Gastrocnemius medialis (tissue), 4 donors: Measurements from ENCODE around the gene PLBD2.

Source experiments
- POLR2A ChIP-seq, 2 donors: fragments of 450-650 bp; IDR thresholded peaks; one replicate each; pipeline ENCODE4 v1.6.1; 2017; ENCODE audit warnings: antibody characterized with exemption in 2 of 2, mild to moderate bottlenecking in 2 of 2, moderate library complexity in 2 of 2
- TF ChIP-seq, protein P1 (sequence below), 5 experiments: fragments of 450-650 bp in 3 of 5; fragments of 200-600 bp in 2 of 5; sonication (generic) in 2 of 5; IDR thresholded peaks in 4 of 5; conservative IDR thresholded peaks in 1 of 5; 1 replicate in 4 of 5; 2 replicates in 1 of 5; pipeline ENCODE4 v1.5.1; 2016 to 2019; ENCODE audit warnings: antibody characterized with exemption in 5 of 5, mild to moderate bottlenecking in 3 of 5, moderate library complexity in 3 of 5

- TF ChIP-seq, protein P1, sequence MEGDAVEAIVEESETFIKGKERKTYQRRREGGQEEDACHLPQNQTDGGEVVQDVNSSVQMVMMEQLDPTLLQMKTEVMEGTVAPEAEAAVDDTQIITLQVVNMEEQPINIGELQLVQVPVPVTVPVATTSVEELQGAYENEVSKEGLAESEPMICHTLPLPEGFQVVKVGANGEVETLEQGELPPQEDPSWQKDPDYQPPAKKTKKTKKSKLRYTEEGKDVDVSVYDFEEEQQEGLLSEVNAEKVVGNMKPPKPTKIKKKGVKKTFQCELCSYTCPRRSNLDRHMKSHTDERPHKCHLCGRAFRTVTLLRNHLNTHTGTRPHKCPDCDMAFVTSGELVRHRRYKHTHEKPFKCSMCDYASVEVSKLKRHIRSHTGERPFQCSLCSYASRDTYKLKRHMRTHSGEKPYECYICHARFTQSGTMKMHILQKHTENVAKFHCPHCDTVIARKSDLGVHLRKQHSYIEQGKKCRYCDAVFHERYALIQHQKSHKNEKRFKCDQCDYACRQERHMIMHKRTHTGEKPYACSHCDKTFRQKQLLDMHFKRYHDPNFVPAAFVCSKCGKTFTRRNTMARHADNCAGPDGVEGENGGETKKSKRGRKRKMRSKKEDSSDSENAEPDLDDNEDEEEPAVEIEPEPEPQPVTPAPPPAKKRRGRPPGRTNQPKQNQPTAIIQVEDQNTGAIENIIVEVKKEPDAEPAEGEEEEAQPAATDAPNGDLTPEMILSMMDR (IDR thresholded peaks at IDR 0.05 in 4 of 5, conservative IDR thresholded peaks at IDR 0.05 in 1 of 5), result no peak
- TF ChIP-seq POLR2A (IDR thresholded peaks at IDR 0.05), result no peak
Measured at GRCh38 chr12:113347892-113348291, 10.5 kb upstream of the PLBD2 start.
